OCI-LY1 (cell line): ENCODE data around the gene RESP18.

Experiments
- H2AFZ ChIP-seq: fragments of 200-600 bp; sonication (generic), shearing (Covaris generic); 2 replicates; pipeline ENCODE4 v1.6.0; 2014; ENCODE audit warnings: antibody characterized with exemption, mild to moderate bottlenecking, low read length
- H3F3A ChIP-seq: fragments of 200-600 bp; sonication (generic), shearing (Covaris generic); 2 replicates; pipeline ENCODE4 v1.6.0; 2014; ENCODE audit warnings: mild to moderate bottlenecking, antibody characterized with exemption, low read length, moderate library complexity; ENCODE audit not compliant: insufficient read depth
- H3K27ac ChIP-seq: fragments of 200-600 bp; sonication (generic); 2 replicates; pipeline ENCODE4 v1.5.1; 2014; ENCODE audit warnings: low read length, mixed run types, mild to moderate bottlenecking, low read depth; ENCODE audit not compliant: poor library complexity, severe bottlenecking
- H3K27me3 ChIP-seq: fragments of 200-600 bp; sonication (generic); 2 replicates; pipeline ENCODE4 v1.6.0; 2014; ENCODE audit warnings: antibody characterized with exemption, mild to moderate bottlenecking, low read length, moderate library complexity; ENCODE audit not compliant: insufficient read depth
- H3K36me3 ChIP-seq: fragments of 200-600 bp; sonication (generic); 2 replicates; pipeline ENCODE4 v1.6.1; 2014; ENCODE audit warnings: mild to moderate bottlenecking, antibody characterized with exemption, low read length, moderate library complexity, mixed read lengths; ENCODE audit not compliant: insufficient read depth
- H3K4me1 ChIP-seq: fragments of 200-600 bp; sonication (generic); 2 replicates; pipeline ENCODE4 v1.5.1; 2014; ENCODE audit warnings: mild to moderate bottlenecking, low read length, moderate library complexity; ENCODE audit not compliant: insufficient read depth, severe bottlenecking
- H3K4me2 ChIP-seq: fragments of 200-600 bp; sonication (generic), shearing (Covaris generic); 2 replicates; pipeline ENCODE4 v1.6.1; 2014; ENCODE audit warnings: low read length
- H3K4me3 ChIP-seq: fragments of 200-600 bp; sonication (generic); 2 replicates; pipeline ENCODE4 v1.5.1; 2014; ENCODE audit warnings: low read length, low read depth, mild to moderate bottlenecking, mixed read lengths; ENCODE audit not compliant: poor library complexity, severe bottlenecking
- H3K79me2 ChIP-seq: fragments of 200-600 bp; shearing (Covaris generic); 2 replicates; pipeline ENCODE4 v1.6.1; 2016; ENCODE audit warnings: mixed run types, low read length, mixed read lengths; ENCODE audit not compliant: insufficient read depth
- H3K9ac ChIP-seq: fragments of 200-600 bp; sonication (generic), shearing (Covaris generic); 2 replicates; pipeline ENCODE4 v1.6.1; 2014; ENCODE audit warnings: mild to moderate bottlenecking, low read length, mixed read lengths
- H3K9me2 ChIP-seq: fragments of 200-600 bp; sonication (generic), shearing (Covaris generic); 2 replicates; pipeline ENCODE4 v1.6.1; 2014; ENCODE audit warnings: low read depth, mild to moderate bottlenecking, low read length, mixed read lengths
- H3K9me3 ChIP-seq: fragments of 200-600 bp; shearing (Covaris generic); 2 replicates; pipeline ENCODE4 v1.6.1; 2014; ENCODE audit warnings: low read length, mixed read lengths
- H4K20me1 ChIP-seq: fragments of 200-600 bp; sonication (generic), shearing (Covaris generic); 2 replicates; pipeline ENCODE4 v1.6.0; 2016; ENCODE audit warnings: mild to moderate bottlenecking, low read length; ENCODE audit not compliant: insufficient read depth
- CTCF ChIP-seq: fragments of 200-600 bp; sonication (generic), shearing (Covaris generic); IDR thresholded peaks from 2 replicates; pipeline ENCODE4 v1.5.1; 2017; ENCODE audit warnings: mild to moderate bottlenecking, antibody characterized with exemption, low read length, moderate library complexity, mixed read lengths
- EZH2 ChIP-seq: fragments of 200-600 bp; sonication (generic), shearing (Covaris generic); IDR thresholded peaks from 2 replicates; pipeline ENCODE4 v1.8.0; 2017; ENCODE audit warnings: borderline replicate concordance, mixed run types, mild to moderate bottlenecking, antibody characterized with exemption, low read length, moderate library complexity, mixed read lengths

Gene RESP18

GRCh38 chr2:219296631-219297391, 35.7 kb downstream of the RESP18 start:
- Histone ChIP-seq H3K27me3 (peaks cover 3% of the 10 kb centered on the region; the same call in 1 of the 2 replicates), H4K20me1 (no peaks in the 10 kb centered on the region), H3K4me1 (peaks cover 18% of the 10 kb centered on the region), H3K9me3 (no peaks in the 10 kb centered on the region), H3K79me2 (no peaks in the 10 kb centered on the region), H3K9ac (no peak overlapping the region), H3K27ac (no peak overlapping the region), H3F3A (no peaks in the 10 kb centered on the region), H3K4me2 (no peak overlapping the region), H3K36me3 (no peaks in the 10 kb centered on the region), H3K4me3 (no peak overlapping the region), H3K9me2 (no peaks in the 10 kb centered on the region), H2AFZ (no peak overlapping the region)
- TF ChIP-seq EZH2 (no peak), CTCF (no peak)

GRCh38 chr2:219296142-219296541, 36.4 kb downstream of the RESP18 start:
- Histone ChIP-seq H3K79me2 (no peaks in the 10 kb centered on the region), H3K9me3 (no peaks in the 10 kb centered on the region), H3K4me1 (peaks cover 18% of the 10 kb centered on the region), H3K36me3 (no peaks in the 10 kb centered on the region), H3F3A (no peaks in the 10 kb centered on the region), H3K4me3 (no peak overlapping the region), H3K4me2 (no peak overlapping the region), H4K20me1 (no peaks in the 10 kb centered on the region), H3K27ac (no peak overlapping the region), H2AFZ (no peak overlapping the region), H3K27me3 (peaks cover 3% of the 10 kb centered on the region; the same call in 1 of the 2 replicates), H3K9me2 (no peaks in the 10 kb centered on the region), H3K9ac (no peak overlapping the region)
- TF ChIP-seq EZH2, result no peak

GRCh38 chr2:219294356-219295351, 37.9 kb downstream of the RESP18 start:
- Histone ChIP-seq H3K9me2 (no peaks in the 10 kb centered on the region), H3K27me3 (no peaks in the 10 kb centered on the region; the same call in 1 of the 2 replicates), H3K36me3 (no peaks in the 10 kb centered on the region), H3K9ac (peak overlapping the region; percentile 59), H3K9me3 (no peaks in the 10 kb centered on the region), H3K27ac (no peak overlapping the region), H3K4me1 (peaks cover 18% of the 10 kb centered on the region), H4K20me1 (no peaks in the 10 kb centered on the region), H3K4me2 (peak overlapping the region; percentile 62), H2AFZ (peak overlapping the region; percentile 10; the same call in 1 of the 2 replicates), H3K79me2 (no peaks in the 10 kb centered on the region), H3F3A (no peaks in the 10 kb centered on the region), H3K4me3 (peak overlapping the region; percentile 50)
- TF ChIP-seq CTCF, result peak; percentile 97
- no peak for TF ChIP-seq EZH2
